PC-9 (cell line): ENCODE measurements around the gene GPRC5C. TPM values are rescaled to one million over a fixed set of nuclear protein-coding genes. Genes with fewer than 3 reads are reported as not detected.

Source experiments
- BruUV-seq: library from RNA; stranded (reverse); fragments of 400-500 nt; replicated peaks from 2 replicates; lab custom pipeline; 2021; lab: Mats Ljungman, UMichigan
- CTCF ChIA-PET: fragments of 300-600 bp; sonication (Branson Sonifier 250); formaldehyde crosslinking; loops from one replicate; lab custom pipeline; 2022; ENCODE audit warnings: antibody characterized with exemption; lab: Charles Lee
- POLR2A ChIA-PET: fragments of 300-600 bp; sonication (Branson Sonifier 250); formaldehyde crosslinking; loops from one replicate; lab custom pipeline; 2022; ENCODE audit warnings: antibody characterized with exemption; ENCODE audit not compliant: unreplicated experiment; lab: Charles Lee
- DNase-seq, 2 experiments: peaks; one replicate each; pipeline versions ENCODE4 v3.0.0 to v3.0.0-alpha.2; 2015 to 2022; ENCODE audit warnings: mixed read lengths in 1 of 2
- H2AFZ ChIP-seq: fragments of 200-600 bp; sonication (generic); 2 replicates; pipeline ENCODE4 v1.8.1; 2017; ENCODE audit warnings: antibody characterized with exemption
- H3F3A ChIP-seq: fragments of 200-600 bp; sonication (generic); 2 replicates; pipeline ENCODE4 v1.8.1; 2017; ENCODE audit warnings: antibody characterized with exemption, mild to moderate bottlenecking, low read depth; ENCODE audit not compliant: insufficient read depth
- H3K27ac ChIP-seq: fragments of 200-600 bp; sonication (generic); 2 replicates; pipeline ENCODE4 v1.6.1; 2016; ENCODE audit warnings: mixed run types
- H3K27me3 ChIP-seq: fragments of 200-600 bp; sonication (generic); 2 replicates; pipeline ENCODE4 v1.6.1; 2016; ENCODE audit warnings: low read depth, mixed run types; ENCODE audit not compliant: insufficient read depth
- H3K36me3 ChIP-seq: fragments of 200-600 bp; sonication (generic); 2 replicates; pipeline ENCODE4 v1.6.1; 2016; ENCODE audit warnings: low read depth, mixed run types
- H3K4me1 ChIP-seq: fragments of 200-600 bp; sonication (generic); replicated peaks from 2 replicates; pipeline ENCODE4 v1.6.1; 2016; ENCODE audit warnings: mixed run types; ENCODE audit not compliant: insufficient read depth
- H3K4me2 ChIP-seq: fragments of 200-600 bp; sonication (generic); 2 replicates; pipeline ENCODE4 v1.6.1; 2017; ENCODE audit warnings: mixed run types
- H3K4me3 ChIP-seq: fragments of 200-600 bp; sonication (generic); 2 replicates; pipeline ENCODE4 v1.6.1; 2016; ENCODE audit warnings: mixed run types
- H3K79me2 ChIP-seq: fragments of 200-600 bp; sonication (generic); 2 replicates; pipeline ENCODE4 v1.6.1; 2017; ENCODE audit warnings: low read depth, mixed run types
- H3K9me2 ChIP-seq: fragments of 200-600 bp; sonication (generic); 2 replicates; pipeline ENCODE4 v1.8.1; 2017; ENCODE audit warnings: mild to moderate bottlenecking; ENCODE audit not compliant: insufficient read depth
- H3K9me3 ChIP-seq: fragments of 200-600 bp; sonication (generic); 2 replicates; pipeline ENCODE4 v1.8.1; 2016; ENCODE audit warnings: low read depth; ENCODE audit not compliant: insufficient read depth
- H4K20me1 ChIP-seq: fragments of 200-600 bp; sonication (generic); 2 replicates; pipeline ENCODE4 v1.8.1; 2017; ENCODE audit not compliant: insufficient read depth
- CTCF ChIP-seq: fragments of 200-600 bp; sonication (generic); conservative IDR thresholded peaks from 2 replicates; pipeline ENCODE4 v1.6.1; 2017; ENCODE audit warnings: mixed run types, antibody characterized with exemption, mild to moderate bottlenecking, moderate library complexity
- EZH2 ChIP-seq: fragments of 200-600 bp; sonication (generic); IDR thresholded peaks from 2 replicates; pipeline ENCODE4 v1.8.0; 2017; ENCODE audit warnings: antibody characterized with exemption, low read depth
- intact Hi-C: fragments of 100-400 bp; cut with micrococcal nuclease; formaldehyde crosslinking; loops from one replicate; pipeline ENCODE4 v1.10.0; 2022; ENCODE audit not compliant: unreplicated experiment
- total RNA-seq: library from RNA; stranded (reverse); gene quantifications from 2 replicates; pipeline ENCODE4 v1.2.3, GENCODE V29; 2021

GPRC5C gene
- total RNA-seq, 1 experiment from 2014 or later, result 27.9 TPM

- POLR2A ChIA-PET, result no interaction called here
- H4K20me1 ChIP-seq, result peaks cover 6% of the 10 kb centered on the region; the same call in 1 of the 2 replicates
- H3K27me3 ChIP-seq, result no peaks in the 10 kb centered on the region
- BruUV-seq, result no TSS peak
- H3K4me3 ChIP-seq, result no peak overlapping the region
- H3K27ac ChIP-seq, result no peak overlapping the region
- no peaks in the 10 kb centered on the region; the same call in 1 of the 2 replicates for H3K79me2 ChIP-seq
- H3K4me2 ChIP-seq, result no peak overlapping the region
- peaks cover 14% of the 10 kb centered on the region for H3K4me1 ChIP-seq
- H2AFZ ChIP-seq, result no peak overlapping the region
- CTCF ChIA-PET, result no interaction called here
- H3F3A ChIP-seq, result peaks cover 5% of the 10 kb centered on the region
- TF ChIP-seq EZH2 (no peak), CTCF (no peak)
- intact Hi-C loops, result no loop called here
- no peaks in the 10 kb centered on the region for H3K9me2 ChIP-seq
- DNase-seq, result no peak
- H3K36me3 ChIP-seq, result peaks cover 10% of the 10 kb centered on the region; the same call in 1 of the 2 replicates
- H3K9me3 ChIP-seq, result peaks cover 16% of the 10 kb centered on the region
Measured at GRCh38 chr17:74441537-74441936, 9.6 kb downstream of the GPRC5C start.

GRCh38 chr17:74442291-74442669 is 10.4 kb downstream of the GPRC5C start:
- no peak for DNase-seq
- H3K36me3 ChIP-seq, result peaks cover 10% of the 10 kb centered on the region; the same call in 1 of the 2 replicates
- H3K79me2 ChIP-seq, result no peaks in the 10 kb centered on the region; the same call in 1 of the 2 replicates
- intact Hi-C loops, result no loop called here
- H3K9me3 ChIP-seq, result peaks cover 13% of the 10 kb centered on the region
- H3K27ac ChIP-seq, result 0 out of 2 replicates have a peak overlapping the region, but pooled peaks have one; percentile 25
- H3K4me1 ChIP-seq, result peaks cover 14% of the 10 kb centered on the region
- peaks cover 5% of the 10 kb centered on the region for H3F3A ChIP-seq
- TF ChIP-seq CTCF, result no peak
- no peak for TF ChIP-seq EZH2
- BruUV-seq, result no TSS peak
- POLR2A ChIA-PET, result no interaction called here
- CTCF ChIA-PET, result no interaction called here
- peak overlapping the region; percentile 25; the same call in 1 of the 2 replicates for H3K4me3 ChIP-seq
- H4K20me1 ChIP-seq, result peaks cover 1% of the 10 kb centered on the region; the same call in 1 of the 2 replicates
- H2AFZ ChIP-seq, result no peak overlapping the region
- H3K9me2 ChIP-seq, result no peaks in the 10 kb centered on the region
- peak overlapping the region; percentile 50 for H3K4me2 ChIP-seq
- no peaks in the 10 kb centered on the region for H3K27me3 ChIP-seq

- Histone ChIP-seq H4K20me1 (no peaks in the 10 kb centered on the region; the same call in 1 of the 2 replicates), H3F3A (peaks cover 5% of the 10 kb centered on the region), H3K79me2 (no peaks in the 10 kb centered on the region; the same call in 1 of the 2 replicates), H3K9me2 (no peaks in the 10 kb centered on the region), H3K4me1 (peaks cover 14% of the 10 kb centered on the region), H3K9me3 (peaks cover 7% of the 10 kb centered on the region), H3K27me3 (no peaks in the 10 kb centered on the region), H3K4me3 (peak overlapping the region; percentile 25; the same call in 1 of the 2 replicates), H2AFZ (no peak overlapping the region), H3K36me3 (peaks cover 5% of the 10 kb centered on the region; the same call in 1 of the 2 replicates), H3K4me2 (peak overlapping the region; percentile 50), H3K27ac (peak overlapping the region; percentile 25)
- CTCF ChIA-PET, result interaction anchor here (0.6 to 1.2 kb wide), 3 partner anchors 12 to 160 kb away, joined by 3 to 13 read pairs (median 3); no protein-coding TSS in a partner anchor
- peak; percentile 75 to 77 for DNase-seq
- intact Hi-C loops, result loop anchor here (1.0 kb wide), 1 partner anchor 11 kb away; the partner anchor contains the start of gene GPRC5C
- no TSS peak for BruUV-seq
- POLR2A ChIA-PET, result interaction anchor here (0.6 kb wide), 1 partner anchor 47 kb away, joined by 3 read pairs; no protein-coding TSS in a partner anchor
- TF ChIP-seq CTCF (no peak), EZH2 (no peak)
Measured at GRCh38 chr17:74442670-74443515, 11.0 kb downstream of the GPRC5C start.
